A673 (cell line): ENCODE results near the gene MPI. TPM values are rescaled to one million over a fixed set of nuclear protein-coding genes. Genes with fewer than 3 reads are reported as not detected.

Experiments used
- BruUV-seq: library from RNA; stranded (reverse); fragments of 400-500 nt; replicated peaks from 2 replicates; lab custom pipeline; 2021; lab: Mats Ljungman, UMichigan
- CTCF ChIA-PET: fragments of 300-600 bp; sonication (Branson Sonifier 250); formaldehyde crosslinking; loops from one replicate; lab custom pipeline; 2022; ENCODE audit warnings: antibody characterized with exemption; lab: Charles Lee
- POLR2A ChIA-PET: fragments of 300-600 bp; sonication (Branson Sonifier 250); formaldehyde crosslinking; loops from one replicate; lab custom pipeline; 2022; ENCODE audit warnings: antibody characterized with exemption; ENCODE audit not compliant: low non-redundant PET; lab: Charles Lee
- DNase-seq: peaks from one replicate; pipeline ENCODE4 v3.0.0-alpha.2; 2015; ENCODE audit warnings: low spot score
- H3K27ac ChIP-seq: fragments of 200-600 bp; sonication (generic); 2 replicates; pipeline ENCODE4 v1.5.1; 2016; ENCODE audit warnings: mixed run types, low read depth, mild to moderate bottlenecking, mixed read lengths, antibody characterized with exemption, low read length; ENCODE audit not compliant: poor library complexity, severe bottlenecking
- H3K27me3 ChIP-seq: fragments of 200-600 bp; sonication (generic); replicated peaks from 2 replicates; pipeline ENCODE4 v1.6.1; 2017; ENCODE audit warnings: mixed run types, low read depth, mild to moderate bottlenecking, mixed read lengths, antibody characterized with exemption, low read length; ENCODE audit not compliant: insufficient read depth, poor library complexity
- H3K36me3 ChIP-seq: fragments of 200-600 bp; sonication (generic); 2 replicates; pipeline ENCODE4 v1.6.1; 2016; ENCODE audit warnings: mixed run types, mild to moderate bottlenecking, mixed read lengths, antibody characterized with exemption, low read length; ENCODE audit not compliant: insufficient read depth, poor library complexity, severe bottlenecking
- H3K4me1 ChIP-seq: fragments of 200-600 bp; sonication (generic); 2 replicates; pipeline ENCODE4 v1.6.1; 2017; ENCODE audit warnings: mixed run types, mild to moderate bottlenecking, mixed read lengths, antibody characterized with exemption, low read length; ENCODE audit not compliant: insufficient read depth, poor library complexity, severe bottlenecking
- H3K4me3 ChIP-seq: fragments of 200-600 bp; sonication (generic); 2 replicates; pipeline ENCODE4 v1.5.1; 2016; ENCODE audit warnings: low read depth, mixed run types, mild to moderate bottlenecking, mixed read lengths, low read length; ENCODE audit not compliant: poor library complexity, severe bottlenecking
- H3K9me3 ChIP-seq: fragments of 200-600 bp; sonication (generic); 2 replicates; pipeline ENCODE4 v1.6.1; 2016; ENCODE audit warnings: mixed run types, low read depth, mild to moderate bottlenecking, mixed read lengths, antibody characterized with exemption, low read length; ENCODE audit not compliant: poor library complexity, severe bottlenecking
- CTCF ChIP-seq: fragments of 300-800, 200-600 bp; sonication (generic); conservative IDR thresholded peaks from 2 replicates; pipeline ENCODE4 v1.5.1; 2017; ENCODE audit warnings: low read depth, mild to moderate bottlenecking, antibody characterized with exemption, low read length, moderate library complexity, mixed read lengths
- EZH2 ChIP-seq: fragments of 200-600 bp; sonication (generic); IDR thresholded peaks from 2 replicates; pipeline ENCODE4 v1.6.1; 2017; ENCODE audit warnings: borderline replicate concordance, low read depth, mild to moderate bottlenecking, mixed read lengths, antibody characterized with exemption, low read length; ENCODE audit not compliant: poor library complexity, severe bottlenecking
- intact Hi-C: fragments of 100-400 bp; cut with micrococcal nuclease; formaldehyde crosslinking; loops from one replicate; pipeline ENCODE4 v1.10.0; 2022; ENCODE audit not compliant: unreplicated experiment
- total RNA-seq: library from RNA; stranded (reverse); gene quantifications from 2 replicates; pipeline ENCODE4 v1.2.3, GENCODE V29; 2021

The MPI gene
- total RNA-seq, 1 experiment from 2014 or later = 48.2 TPM

- DNase-seq = no peak
- Histone ChIP-seq H3K36me3 (peaks cover 63% of the 10 kb centered on the region), H3K4me1 (peaks cover 4% of the 10 kb centered on the region), H3K9me3 (no peaks in the 10 kb centered on the region), H3K4me3 (no peak overlapping the region), H3K27me3 (no peaks in the 10 kb centered on the region), H3K27ac (no peak overlapping the region)
- no TSS peak for BruUV-seq
- CTCF ChIA-PET = interaction anchor here (0.6 to 1.9 kb wide), 12 partner anchors 8 to 131 kb away, joined by 3 to 19 read pairs (median 4); partner anchors contain the start of gene MPI
- intact Hi-C loops = loop anchor here (5.0 to 10.0 kb wide), 2 partner anchors 60 to 302 kb away; partner anchors contain the start of genes C15orf39 and ULK3
- POLR2A ChIA-PET = no interaction called here
- TF ChIP-seq EZH2 = no peak
- no peak for TF ChIP-seq CTCF
These were observed 12.6 kb downstream of the MPI start for GRCh38 chr15:74902295-74903075.

- peaks cover 4% of the 10 kb centered on the region for H3K4me1 ChIP-seq
- CTCF ChIA-PET = no interaction called here
- H3K27ac ChIP-seq = no peak overlapping the region
- no peaks in the 10 kb centered on the region for H3K9me3 ChIP-seq
- intact Hi-C loops = loop anchor here (5.0 to 10.0 kb wide), 2 partner anchors 61 to 301 kb away; partner anchors contain the start of genes C15orf39 and ULK3
- POLR2A ChIA-PET = interaction anchor here (0.6 kb wide), 2 partner anchors 17 to 92 kb away, joined by 4 to 9 read pairs; no protein-coding TSS in a partner anchor
- H3K4me3 ChIP-seq = no peak overlapping the region
- H3K27me3 ChIP-seq = no peaks in the 10 kb centered on the region
- TF ChIP-seq EZH2 (no peak), CTCF (no peak)
- DNase-seq = no peak
- BruUV-seq = no TSS peak
- peaks cover 58% of the 10 kb centered on the region for H3K36me3 ChIP-seq
These were observed 13.8 kb downstream of the MPI start for GRCh38 chr15:74903676-74904075.

- TF ChIP-seq CTCF = no peak
- no peaks in the 10 kb centered on the region for H3K27me3 ChIP-seq
- H3K9me3 ChIP-seq = no peaks in the 10 kb centered on the region
- CTCF ChIA-PET = no interaction called here
- H3K4me1 ChIP-seq = peaks cover 4% of the 10 kb centered on the region
- POLR2A ChIA-PET = interaction anchor here (0.6 kb wide), 1 partner anchor 93 kb away, joined by 4 read pairs; no protein-coding TSS in a partner anchor
- intact Hi-C loops = loop anchor here (5.0 to 10.0 kb wide), 2 partner anchors 62 to 301 kb away; partner anchors contain the start of genes C15orf39 and ULK3
- H3K36me3 ChIP-seq = peaks cover 52% of the 10 kb centered on the region
- no TSS peak for BruUV-seq
- DNase-seq = no peak
- no peak overlapping the region for H3K4me3 ChIP-seq
- H3K27ac ChIP-seq = no peak overlapping the region
These were observed 14.5 kb downstream of the MPI start for GRCh38 chr15:74904190-74904805.
